Measurements from ENCODE around the gene PCDHGA2.
"Not testable (repeated sequence)": the region's sequence is repeated elsewhere in the genome, so short reads cannot be mapped to it uniquely, and the experiment has no call there.

Gene PCDHGA2

DNA sequence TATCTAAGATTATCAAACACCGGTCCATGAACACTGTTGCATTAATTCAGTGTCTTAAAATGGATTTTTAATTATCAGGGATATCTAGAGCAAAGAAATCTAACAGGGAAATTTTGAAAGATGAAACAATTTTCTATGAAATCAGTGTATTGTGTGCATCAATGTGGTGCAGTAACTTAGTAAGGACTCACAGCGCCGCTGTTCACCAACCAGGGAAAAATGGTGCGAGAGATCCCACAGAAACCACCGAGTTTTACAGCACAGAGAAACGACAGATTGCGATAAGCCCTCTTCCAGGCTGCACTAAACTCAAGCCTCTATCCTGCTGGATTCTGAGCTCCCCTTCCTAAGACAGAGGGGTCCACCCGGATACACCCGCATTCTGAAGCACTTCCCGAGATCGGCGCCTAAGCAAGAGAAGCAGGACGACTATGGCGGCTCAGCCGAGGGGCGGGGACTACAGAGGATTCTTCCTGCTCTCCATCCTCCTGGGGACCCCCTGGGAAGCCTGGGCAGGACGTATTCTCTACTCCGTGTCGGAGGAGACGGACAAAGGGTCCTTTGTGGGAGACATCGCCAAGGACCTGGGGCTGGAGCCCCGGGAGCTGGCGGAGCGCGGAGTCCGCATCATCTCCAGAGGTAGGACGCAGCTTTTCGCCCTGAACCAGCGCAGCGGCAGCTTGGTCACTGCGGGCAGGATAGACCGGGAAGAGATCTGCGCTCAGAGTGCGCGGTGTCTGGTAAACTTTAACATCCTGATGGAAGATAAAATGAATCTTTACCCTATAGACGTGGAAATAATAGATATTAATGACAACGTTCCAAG lies 44.1 kb downstream of the PCDHGA2 start, which contains the start of gene PCDHGA7:
Gene PCDHGA7 (plus strand): TSS at position 274 of the 826 bp plus-strand sequence. CDS start 158 bp downstream, at position 432.
- DNase-seq (ENCODE audit: insufficient read length, low spot score) (no peak), FAIRE-seq (no peak)
- TF ChIP-seq POU2F2 (IDR thresholded peaks at IDR 0.05; ENCODE audit: low read depth, low read length) (no peak), TAF1 (IDR thresholded peaks at IDR 0.05; ENCODE audit: low read depth, low read length) (no peak), SPI1 (IDR thresholded peaks at IDR 0.05; ENCODE audit: low read depth, low read length) (no peak), PAX5 (IDR thresholded peaks at IDR 0.05; ENCODE audit: insufficient read depth, low read length, severe bottlenecking) (no peak), POLR2A (IDR thresholded peaks at IDR 0.05; ENCODE audit: low read depth, low read length) (no peak), POLR2AphosphoS5 (IDR thresholded peaks at IDR 0.05; ENCODE audit: low read depth, low read length) (no peak)

DNA sequence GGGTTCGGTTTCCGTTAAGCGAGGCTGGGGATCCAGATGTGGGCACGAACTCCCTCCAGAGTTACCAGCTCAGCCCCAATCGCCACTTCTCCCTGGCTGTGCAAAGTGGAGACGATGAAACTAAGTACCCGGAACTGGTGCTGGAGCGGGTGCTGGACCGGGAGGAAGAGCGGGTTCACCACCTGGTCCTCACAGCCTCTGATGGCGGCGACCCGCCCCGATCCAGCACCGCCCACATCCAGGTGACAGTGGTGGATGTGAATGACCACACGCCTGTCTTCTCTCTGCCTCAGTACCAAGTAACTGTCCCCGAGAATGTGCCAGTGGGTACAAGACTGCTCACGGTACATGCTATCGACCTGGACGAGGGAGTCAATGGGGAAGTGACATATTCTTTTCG lies 44.8 kb downstream of the PCDHGA2 start:
- no peak for FAIRE-seq
- TF ChIP-seq SPI1 (IDR thresholded peaks at IDR 0.05; ENCODE audit: low read depth, low read length) (no peak), POU2F2 (IDR thresholded peaks at IDR 0.05; ENCODE audit: low read depth, low read length) (no peak), POLR2A (IDR thresholded peaks at IDR 0.05; ENCODE audit: low read depth, low read length) (no peak)
- DNase-seq (ENCODE audit: insufficient read length, low spot score) = no peak

DNA sequence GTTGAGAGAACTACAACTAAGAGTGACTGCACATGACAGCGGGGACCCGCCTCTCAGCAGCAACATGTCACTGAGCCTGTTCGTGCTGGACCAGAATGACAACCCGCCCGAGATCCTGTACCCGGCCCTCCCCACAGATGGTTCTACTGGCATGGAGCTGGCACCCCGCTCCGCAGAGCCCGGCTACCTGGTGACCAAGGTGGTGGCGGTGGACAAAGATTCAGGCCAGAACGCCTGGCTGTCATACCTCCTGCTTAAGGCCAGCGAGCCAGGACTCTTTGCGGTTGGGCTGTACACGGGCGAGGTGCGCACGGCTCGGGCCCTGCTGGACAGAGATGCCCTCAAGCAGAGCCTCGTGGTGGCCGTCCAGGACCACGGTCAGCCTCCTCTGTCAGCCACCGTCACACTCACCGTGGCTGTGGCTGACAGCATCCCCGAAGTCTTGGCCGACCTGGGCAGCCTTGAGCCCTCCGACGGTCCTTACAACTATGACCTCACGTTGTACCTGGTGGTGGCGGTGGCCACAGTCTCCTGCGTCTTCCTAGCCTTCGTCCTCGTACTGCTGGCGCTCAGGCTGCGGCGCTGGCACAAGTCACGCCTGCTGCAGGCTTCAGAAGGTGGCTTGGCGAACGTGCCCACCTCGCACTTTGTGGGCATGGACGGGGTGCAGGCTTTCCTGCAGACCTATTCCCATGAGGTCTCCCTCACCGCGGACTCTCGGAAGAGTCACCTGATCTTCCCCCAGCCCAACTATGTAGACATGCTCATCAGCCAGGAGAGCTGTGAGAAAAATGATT lies 46.1 kb downstream of the PCDHGA2 start:
- TF ChIP-seq POLR2A (IDR thresholded peaks at IDR 0.05; ENCODE audit: low read depth, low read length) (no peak), SPI1 (IDR thresholded peaks at IDR 0.05; ENCODE audit: low read depth, low read length) (no peak), POU2F2 (IDR thresholded peaks at IDR 0.05; ENCODE audit: low read depth, low read length) (no peak), TAF1 (IDR thresholded peaks at IDR 0.05; ENCODE audit: low read depth, low read length) (no peak), PAX5 (IDR thresholded peaks at IDR 0.05; ENCODE audit: insufficient read depth, low read length, severe bottlenecking) (no peak), POLR2AphosphoS5 (IDR thresholded peaks at IDR 0.05; ENCODE audit: low read depth, low read length) (no peak)
- DNase-seq (ENCODE audit: insufficient read length, low spot score) (no peak), FAIRE-seq (no peak)

DNA sequence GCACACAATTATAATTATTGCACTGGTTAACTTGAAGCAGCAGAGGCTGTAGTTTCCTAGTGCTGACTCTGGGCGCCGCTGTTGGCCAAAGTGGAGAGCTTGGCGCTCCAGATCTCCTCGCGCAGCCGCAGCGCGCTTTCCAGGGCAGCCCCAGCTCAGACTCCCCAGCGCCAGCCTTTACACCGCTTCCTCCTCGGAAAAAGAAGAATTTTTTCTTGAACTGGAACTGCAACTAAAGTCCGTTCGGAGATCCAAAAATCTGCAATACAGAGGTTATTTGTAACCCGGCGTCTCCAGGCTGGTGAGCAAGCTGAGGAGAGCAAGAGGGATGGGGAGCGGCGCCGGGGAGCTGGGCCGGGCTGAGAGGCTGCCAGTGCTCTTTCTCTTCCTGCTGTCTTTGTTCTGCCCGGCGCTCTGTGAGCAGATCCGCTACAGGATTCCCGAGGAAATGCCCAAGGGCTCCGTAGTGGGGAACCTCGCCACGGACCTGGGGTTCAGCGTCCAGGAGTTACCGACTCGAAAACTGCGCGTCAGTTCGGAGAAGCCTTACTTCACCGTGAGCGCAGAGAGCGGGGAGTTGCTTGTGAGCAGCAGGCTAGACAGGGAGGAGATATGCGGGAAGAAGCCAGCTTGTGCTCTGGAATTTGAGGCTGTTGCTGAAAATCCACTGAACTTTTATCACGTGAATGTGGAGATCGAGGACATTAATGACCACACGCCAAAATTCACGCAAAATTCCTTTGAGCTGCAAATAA lies 49.2 kb downstream of the PCDHGA2 start, which contains the start of gene PCDHGB4:
Gene PCDHGB4 (plus strand): TSS at position 142 of the 755 bp plus-strand sequence. CDS start 187 bp downstream, at position 329.
- DNase-seq (ENCODE audit: insufficient read length, low spot score); FAIRE-seq: not testable (repeated sequence)

DNA sequence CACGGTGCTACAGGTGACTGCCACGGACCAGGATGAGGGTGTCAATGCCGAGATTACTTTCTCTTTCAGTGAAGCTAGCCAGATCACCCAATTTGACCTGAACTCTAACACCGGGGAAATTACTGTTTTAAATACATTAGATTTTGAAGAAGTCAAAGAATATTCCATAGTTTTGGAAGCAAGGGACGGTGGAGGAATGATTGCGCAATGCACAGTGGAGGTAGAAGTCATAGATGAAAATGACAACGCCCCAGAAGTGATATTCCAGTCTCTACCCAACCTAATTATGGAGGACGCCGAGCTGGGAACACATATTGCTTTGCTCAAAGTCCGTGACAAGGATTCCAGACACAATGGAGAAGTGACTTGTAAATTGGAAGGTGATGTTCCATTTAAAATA lies 50.1 kb downstream of the PCDHGA2 start:
- no peak for FAIRE-seq
- no peak for DNase-seq (ENCODE audit: insufficient read length, low spot score)
- TF ChIP-seq TAF1 (IDR thresholded peaks at IDR 0.05; ENCODE audit: low read depth, low read length) = no peak
- TF ChIP-seq POLR2AphosphoS5 (IDR thresholded peaks at IDR 0.05; ENCODE audit: low read depth, low read length) = no peak
- no peak for TF ChIP-seq POLR2A (IDR thresholded peaks at IDR 0.05; ENCODE audit: low read depth, low read length)
- TF ChIP-seq SPI1 (IDR thresholded peaks at IDR 0.05; ENCODE audit: low read depth, low read length) = no peak
- no peak for TF ChIP-seq PAX5 (IDR thresholded peaks at IDR 0.05; ENCODE audit: insufficient read depth, low read length, severe bottlenecking)
- TF ChIP-seq POU2F2 (IDR thresholded peaks at IDR 0.05; ENCODE audit: low read depth, low read length) = no peak

DNA sequence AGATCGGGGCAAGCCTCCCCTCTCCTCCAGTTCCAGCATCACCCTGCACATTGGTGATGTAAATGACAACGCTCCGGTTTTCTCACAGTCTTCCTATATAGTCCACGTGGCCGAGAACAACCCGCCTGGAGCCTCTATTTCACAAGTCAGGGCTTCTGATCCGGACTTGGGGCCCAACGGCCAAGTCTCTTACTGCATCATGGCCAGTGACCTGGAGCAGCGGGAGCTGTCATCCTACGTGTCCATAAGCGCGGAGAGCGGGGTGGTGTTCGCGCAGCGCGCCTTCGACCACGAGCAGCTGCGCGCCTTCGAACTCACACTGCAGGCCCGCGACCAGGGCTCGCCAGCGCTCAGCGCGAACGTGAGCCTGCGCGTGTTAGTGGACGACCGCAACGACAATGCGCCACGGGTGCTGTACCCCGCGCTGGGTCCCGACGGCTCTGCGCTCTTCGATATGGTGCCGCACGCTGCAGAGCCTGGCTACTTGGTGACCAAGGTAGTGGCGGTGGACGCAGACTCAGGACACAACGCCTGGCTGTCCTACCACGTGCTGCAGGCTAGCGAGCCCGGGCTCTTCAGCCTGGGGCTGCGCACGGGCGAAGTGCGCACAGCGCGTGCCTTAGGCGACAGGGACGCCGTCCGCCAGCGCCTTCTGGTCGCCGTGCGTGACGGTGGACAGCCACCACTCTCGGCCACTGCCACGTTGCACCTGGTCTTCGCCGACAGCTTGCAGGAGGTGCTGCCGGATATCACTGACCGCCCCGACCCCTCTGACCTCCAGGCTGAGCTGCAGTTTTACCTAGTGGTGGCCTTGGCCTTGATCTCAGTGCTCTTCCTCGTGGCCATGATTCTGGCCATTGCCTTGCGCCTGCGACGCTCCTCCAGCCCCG lies 50.8 kb downstream of the PCDHGA2 start:
- DNase-seq (ENCODE audit: insufficient read length, low spot score) (no peak), FAIRE-seq (no peak)
- TF ChIP-seq SPI1 (IDR thresholded peaks at IDR 0.05; ENCODE audit: low read depth, low read length) (no peak), POLR2AphosphoS5 (IDR thresholded peaks at IDR 0.05; ENCODE audit: low read depth, low read length) (no peak), PAX5 (IDR thresholded peaks at IDR 0.05; ENCODE audit: insufficient read depth, low read length, severe bottlenecking) (no peak), TAF1 (IDR thresholded peaks at IDR 0.05; ENCODE audit: low read depth, low read length) (no peak), POLR2A (IDR thresholded peaks at IDR 0.05; ENCODE audit: low read depth, low read length) (no peak), POU2F2 (IDR thresholded peaks at IDR 0.05; ENCODE audit: low read depth, low read length) (no peak)

DNA sequence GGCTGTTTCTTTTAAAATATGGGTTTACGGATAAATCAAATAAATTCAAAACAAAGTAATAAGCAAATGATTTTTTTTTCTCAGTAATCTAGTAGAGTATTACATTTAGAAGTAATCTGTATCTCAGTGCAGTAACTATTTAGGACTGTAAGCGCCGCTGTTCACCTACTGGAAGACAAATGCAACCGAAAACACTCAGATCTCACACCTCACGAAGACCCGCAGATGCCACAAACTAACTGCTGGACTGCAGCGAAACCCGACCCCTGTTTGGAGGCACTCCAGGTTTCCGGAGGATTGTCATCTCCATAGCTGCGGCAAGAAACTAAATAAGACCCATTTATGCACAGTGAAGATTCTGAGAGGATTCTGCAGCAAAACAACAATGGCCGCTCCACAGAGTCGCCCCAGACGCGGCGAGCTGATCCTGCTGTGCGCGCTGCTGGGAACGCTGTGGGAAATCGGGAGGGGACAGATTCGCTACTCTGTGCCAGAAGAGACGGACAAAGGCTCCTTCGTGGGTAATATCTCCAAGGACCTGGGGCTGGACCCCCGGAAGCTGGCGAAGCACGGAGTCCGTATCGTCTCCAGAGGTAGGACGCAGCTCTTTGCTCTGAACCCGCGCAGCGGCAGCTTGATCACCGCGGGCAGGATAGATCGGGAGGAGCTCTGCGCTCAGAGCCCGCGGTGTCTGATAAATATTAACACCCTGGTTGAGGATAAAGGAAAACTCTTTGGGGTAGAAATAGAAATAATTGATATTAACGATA lies 54.1 kb downstream of the PCDHGA2 start, which contains the start of gene PCDHGA8:
Gene PCDHGA8 (plus strand): TSS at position 205 of the 770 bp plus-strand sequence. CDS start 181 bp downstream, at position 386.
- no peak for FAIRE-seq
- DNase-seq (ENCODE audit: insufficient read length, low spot score) = no peak
- no peak for TF ChIP-seq PAX5 (IDR thresholded peaks at IDR 0.05; ENCODE audit: insufficient read depth, low read length, severe bottlenecking)
- no peak for TF ChIP-seq POLR2A (IDR thresholded peaks at IDR 0.05; ENCODE audit: low read depth, low read length)
- no peak for TF ChIP-seq SPI1 (IDR thresholded peaks at IDR 0.05; ENCODE audit: low read depth, low read length)
- TF ChIP-seq POLR2AphosphoS5 (IDR thresholded peaks at IDR 0.05; ENCODE audit: low read depth, low read length) = no peak
- no peak for TF ChIP-seq TAF1 (IDR thresholded peaks at IDR 0.05; ENCODE audit: low read depth, low read length)
- TF ChIP-seq POU2F2 (IDR thresholded peaks at IDR 0.05; ENCODE audit: low read depth, low read length) = no peak
